ENCODE measurements around the gene LGALS7B. TPM values are rescaled to one million over a fixed set of nuclear protein-coding genes. Genes with fewer than 3 reads are reported as not detected.

The LGALS7B gene
- total RNA-seq, 4 donors from 2014 or later = not detected

DNA sequence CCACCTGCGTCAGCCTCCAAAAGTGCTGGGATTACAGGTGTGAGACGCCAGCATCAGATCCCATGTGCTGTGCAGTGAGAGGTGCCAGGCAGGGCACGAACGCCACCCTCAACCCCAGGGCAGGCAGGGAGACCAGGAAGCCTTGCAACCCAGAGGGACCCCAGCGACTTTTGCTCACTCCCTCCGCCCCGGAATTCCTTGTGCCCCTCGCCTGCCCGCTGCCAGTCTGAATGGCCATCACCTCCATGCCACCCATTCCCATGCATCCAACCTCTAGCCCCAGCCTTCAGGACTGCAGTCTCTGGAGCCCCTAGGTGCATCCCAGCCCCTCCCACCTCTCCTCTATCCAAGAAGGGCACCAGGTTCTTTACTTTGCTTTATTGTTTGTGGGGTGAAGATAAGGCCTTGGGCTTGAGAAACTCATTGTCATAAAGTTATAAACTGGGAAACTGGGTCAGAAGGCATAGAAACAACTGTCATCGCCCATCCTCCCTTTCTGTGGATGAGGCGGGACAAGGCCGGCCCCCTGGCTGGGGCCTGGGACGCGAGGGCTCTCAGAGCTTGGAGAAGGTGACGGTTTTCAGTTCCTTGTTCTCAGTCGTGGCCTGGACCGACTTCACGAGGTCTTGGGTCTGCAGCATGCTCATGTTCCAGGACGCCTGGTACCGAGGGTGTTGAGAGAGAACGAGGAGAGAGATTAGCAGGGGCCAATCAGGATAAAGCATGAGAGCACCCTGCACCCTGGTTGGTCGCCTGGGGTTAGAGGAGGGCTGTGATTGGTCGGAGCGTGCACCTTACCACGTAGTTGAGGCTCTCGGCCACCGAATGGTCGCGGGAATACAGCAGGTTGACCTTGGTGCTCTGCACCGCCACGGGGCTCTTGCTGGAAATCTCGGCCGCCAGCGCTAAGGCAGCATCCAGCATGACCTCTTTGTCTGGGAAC, 26.3 kb downstream of the LGALS7B start:
- Histone ChIP-seq H3K9me3 (no peaks in the 10 kb centered on the region), H3K27ac (peak overlapping the region; percentile 85 to 94 (median 88)), H3K27me3 (no peaks in the 10 kb centered on the region), H3K4me1 (peaks cover 0 to 58% (median 46%) of the 10 kb centered on the region in 4 donors), H3K36me3 (peaks cover 0 to 20% (median 4%) of the 10 kb centered on the region in 4 donors), H3K4me3 (peak overlapping the region in 1 of 4 donors; percentile 13)
- intact Hi-C loops (cut with DNase I; ENCODE audit: low total_unique reads) (no loop called here), in situ Hi-C loops (cut with MboI; ENCODE audit: low pct_ligation_motif_present in 1 of 4, low pct_unique_long_range_greater_than_20kb in 1 of 4, low sequenced_read_pairs in 3 of 4) (no loop called here)
- peak; percentile 73 for DNase-seq
- TF ChIP-seq, protein P1, sequence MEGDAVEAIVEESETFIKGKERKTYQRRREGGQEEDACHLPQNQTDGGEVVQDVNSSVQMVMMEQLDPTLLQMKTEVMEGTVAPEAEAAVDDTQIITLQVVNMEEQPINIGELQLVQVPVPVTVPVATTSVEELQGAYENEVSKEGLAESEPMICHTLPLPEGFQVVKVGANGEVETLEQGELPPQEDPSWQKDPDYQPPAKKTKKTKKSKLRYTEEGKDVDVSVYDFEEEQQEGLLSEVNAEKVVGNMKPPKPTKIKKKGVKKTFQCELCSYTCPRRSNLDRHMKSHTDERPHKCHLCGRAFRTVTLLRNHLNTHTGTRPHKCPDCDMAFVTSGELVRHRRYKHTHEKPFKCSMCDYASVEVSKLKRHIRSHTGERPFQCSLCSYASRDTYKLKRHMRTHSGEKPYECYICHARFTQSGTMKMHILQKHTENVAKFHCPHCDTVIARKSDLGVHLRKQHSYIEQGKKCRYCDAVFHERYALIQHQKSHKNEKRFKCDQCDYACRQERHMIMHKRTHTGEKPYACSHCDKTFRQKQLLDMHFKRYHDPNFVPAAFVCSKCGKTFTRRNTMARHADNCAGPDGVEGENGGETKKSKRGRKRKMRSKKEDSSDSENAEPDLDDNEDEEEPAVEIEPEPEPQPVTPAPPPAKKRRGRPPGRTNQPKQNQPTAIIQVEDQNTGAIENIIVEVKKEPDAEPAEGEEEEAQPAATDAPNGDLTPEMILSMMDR (IDR thresholded peaks at IDR 0.05) = no peak
- TF ChIP-seq EP300 (IDR thresholded peaks at IDR 0.05; ENCODE audit: low read depth) (peak; percentile 88), POLR2AphosphoS5 (IDR thresholded peaks at IDR 0.05) (peak; percentile 30 to 79 (median 63)), POLR2A (IDR thresholded peaks at IDR 0.05) (peak; percentile 66)
- WGBS, 2 donors (ENCODE audit: low coverage in 1 of 2) = 54% methylated on average over 33 of the region's 34 CpGs; no CpG with 5 or more reads in 1 of the 2 donors

DNA sequence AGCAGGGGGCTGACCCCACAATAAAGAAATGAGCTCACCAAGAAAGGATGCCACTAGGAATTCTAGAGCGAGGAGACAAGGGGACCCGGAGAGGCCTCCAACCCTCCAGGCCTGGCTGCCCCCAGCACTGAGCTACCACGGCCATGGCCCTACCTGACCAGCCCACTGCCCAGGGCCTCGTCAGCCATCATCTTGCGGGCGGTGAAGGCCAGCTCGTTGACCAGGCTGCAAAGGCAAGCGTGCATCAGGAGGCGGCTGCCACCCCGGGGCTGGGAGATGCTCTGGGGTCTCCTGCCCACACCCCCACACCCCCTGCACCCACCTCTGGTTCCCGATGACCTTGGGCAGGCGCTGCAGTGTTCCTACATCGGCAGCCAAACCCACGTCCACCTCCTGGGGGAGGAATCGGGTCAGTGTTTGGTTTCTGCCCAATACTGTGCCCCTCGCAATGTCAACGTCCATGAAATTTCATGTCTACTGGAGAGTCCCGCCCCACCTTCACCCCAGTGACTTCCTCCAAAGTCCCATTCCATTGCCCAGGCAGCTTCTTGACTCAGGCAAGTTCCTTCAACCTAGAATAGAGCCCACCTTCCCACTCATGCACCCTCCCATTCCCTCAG, 27.2 kb downstream of the LGALS7B start:
- in situ Hi-C loops (cut with MboI; ENCODE audit: low pct_ligation_motif_present in 1 of 4, low pct_unique_long_range_greater_than_20kb in 1 of 4, low sequenced_read_pairs in 3 of 4) = no loop called here
- 95% methylated on average over 16 of the region's 18 CpGs; no CpG with 5 or more reads in 1 of the 2 donors for WGBS, 2 donors (ENCODE audit: low coverage in 1 of 2)
- peak overlapping the region; percentile 85 to 94 (median 88) for H3K27ac ChIP-seq

DNA sequence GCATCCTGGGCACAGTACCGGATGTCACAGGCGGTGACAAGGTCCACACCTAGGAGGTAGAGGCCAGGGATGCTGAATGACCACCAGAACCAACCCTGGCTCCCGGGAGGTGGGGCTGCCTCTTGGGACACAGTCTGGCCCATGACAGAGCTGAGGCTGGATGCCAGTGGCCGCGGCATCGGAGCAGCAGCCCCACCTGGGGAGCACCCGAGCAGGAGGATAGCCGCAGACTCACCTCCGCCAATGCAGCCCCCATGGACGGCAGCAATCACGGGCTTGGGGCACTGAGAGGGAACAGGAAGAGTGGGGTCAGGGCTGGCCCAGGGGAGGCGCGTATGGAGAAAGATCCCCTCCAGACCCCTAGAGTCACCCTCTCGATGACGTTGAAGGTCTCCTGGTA, 28.1 kb downstream of the LGALS7B start:
- Histone ChIP-seq H3K4me1 (peaks cover 4 to 71% (median 56%) of the 10 kb centered on the region in 4 donors), H3K9me3 (no peaks in the 10 kb centered on the region), H3K27me3 (no peaks in the 10 kb centered on the region), H3K4me3 (no peak overlapping the region), H3K27ac (peak overlapping the region in 3 of 4 donors; percentile 85 to 94 (median 92)), H3K36me3 (peaks cover 0 to 20% (median 4%) of the 10 kb centered on the region in 4 donors)
- TF ChIP-seq POLR2A (IDR thresholded peaks at IDR 0.05) (no peak), POLR2AphosphoS5 (IDR thresholded peaks at IDR 0.05) (no peak), EP300 (IDR thresholded peaks at IDR 0.05; ENCODE audit: low read depth) (no peak)
- TF ChIP-seq, protein P1 (IDR thresholded peaks at IDR 0.05) = no peak
- no peak for DNase-seq
- 97% methylated on average over 14 of the region's 15 CpGs; no CpG with 5 or more reads in 1 of the 2 donors for WGBS, 2 donors (ENCODE audit: low coverage in 1 of 2)
- intact Hi-C loops (cut with DNase I; ENCODE audit: low total_unique reads) = no loop called here
- in situ Hi-C loops (cut with MboI; ENCODE audit: low pct_ligation_motif_present in 1 of 4, low pct_unique_long_range_greater_than_20kb in 1 of 4, low sequenced_read_pairs in 3 of 4) = no loop called here

More for the DNA sequence above, 27.2 kb downstream of the LGALS7B start:
- Histone ChIP-seq H3K27me3 (no peaks in the 10 kb centered on the region), H3K36me3 (peaks cover 0 to 20% (median 4%) of the 10 kb centered on the region in 4 donors), H3K9me3 (no peaks in the 10 kb centered on the region), H3K4me1 (peaks cover 4 to 66% (median 55%) of the 10 kb centered on the region in 4 donors), H3K4me3 (no peak overlapping the region)
- TF ChIP-seq POLR2A (IDR thresholded peaks at IDR 0.05) (no peak), EP300 (IDR thresholded peaks at IDR 0.05; ENCODE audit: low read depth) (no peak), POLR2AphosphoS5 (IDR thresholded peaks at IDR 0.05) (no peak)
- TF ChIP-seq, protein P1 (IDR thresholded peaks at IDR 0.05) = no peak
- DNase-seq = no peak
- intact Hi-C loops (cut with DNase I; ENCODE audit: low total_unique reads) = no loop called here
